Adrenal gland (tissue), 5 donors: ENCODE data around the gene SGSH.

Experiments used
- POLR2A ChIP-seq, 2 donors: fragments of 450-650 bp; IDR thresholded peaks; one replicate each; pipeline ENCODE4 v1.6.1; 2017; ENCODE audit warnings: antibody characterized with exemption in 2 of 2, mild to moderate bottlenecking in 2 of 2, moderate library complexity in 1 of 2
- TF ChIP-seq, protein P1 (sequence below), 6 experiments: fragments of 450-650 bp in 4 of 6; fragments of 200-600 bp in 2 of 6; sonication (generic) in 1 of 6; IDR thresholded peaks; 1 replicate in 5 of 6; 2 replicates in 1 of 6; pipeline versions ENCODE4 v1.5.1 to v1.8.0; 2016 to 2021; ENCODE audit warnings: antibody characterized with exemption in 6 of 6, mild to moderate bottlenecking in 2 of 6, moderate library complexity in 1 of 6
- donor health status: DM: no; HTN: no; CAD: no.

- TF ChIP-seq, protein P1, sequence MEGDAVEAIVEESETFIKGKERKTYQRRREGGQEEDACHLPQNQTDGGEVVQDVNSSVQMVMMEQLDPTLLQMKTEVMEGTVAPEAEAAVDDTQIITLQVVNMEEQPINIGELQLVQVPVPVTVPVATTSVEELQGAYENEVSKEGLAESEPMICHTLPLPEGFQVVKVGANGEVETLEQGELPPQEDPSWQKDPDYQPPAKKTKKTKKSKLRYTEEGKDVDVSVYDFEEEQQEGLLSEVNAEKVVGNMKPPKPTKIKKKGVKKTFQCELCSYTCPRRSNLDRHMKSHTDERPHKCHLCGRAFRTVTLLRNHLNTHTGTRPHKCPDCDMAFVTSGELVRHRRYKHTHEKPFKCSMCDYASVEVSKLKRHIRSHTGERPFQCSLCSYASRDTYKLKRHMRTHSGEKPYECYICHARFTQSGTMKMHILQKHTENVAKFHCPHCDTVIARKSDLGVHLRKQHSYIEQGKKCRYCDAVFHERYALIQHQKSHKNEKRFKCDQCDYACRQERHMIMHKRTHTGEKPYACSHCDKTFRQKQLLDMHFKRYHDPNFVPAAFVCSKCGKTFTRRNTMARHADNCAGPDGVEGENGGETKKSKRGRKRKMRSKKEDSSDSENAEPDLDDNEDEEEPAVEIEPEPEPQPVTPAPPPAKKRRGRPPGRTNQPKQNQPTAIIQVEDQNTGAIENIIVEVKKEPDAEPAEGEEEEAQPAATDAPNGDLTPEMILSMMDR (IDR thresholded peaks at IDR 0.05), result no peak
- TF ChIP-seq POLR2A (IDR thresholded peaks at IDR 0.05), result no peak
Observed at GRCh38 chr17:80243526-80244433, 23.6 kb upstream of the SGSH start.
